Measurements from ENCODE around the gene ARL5A.

The ARL5A gene

GRCh38 chr2:151770995-151771394 lies 57.2 kb downstream of the ARL5A start:
- ATAC-seq (no peak), DNase-seq (no peak)
- H3K27ac Mint-ChIP-seq: no peak overlapping the region
- H3K4me3 Mint-ChIP-seq: no peak overlapping the region
- no peaks in the 10 kb centered on the region for H3K4me1 Mint-ChIP-seq
- no peaks in the 10 kb centered on the region for H3K27me3 Mint-ChIP-seq
- peaks cover 8 to 10% of the 10 kb centered on the region in 2 donors for H3K9me3 Mint-ChIP-seq

GRCh38 chr2:151769606-151770005 lies 58.6 kb downstream of the ARL5A start:
- ATAC-seq (no peak), DNase-seq (no peak)
- no peak overlapping the region for H3K27ac Mint-ChIP-seq
- H3K27me3 Mint-ChIP-seq: no peaks in the 10 kb centered on the region
- H3K4me1 Mint-ChIP-seq: no peaks in the 10 kb centered on the region
- H3K9me3 Mint-ChIP-seq: peaks cover 8 to 10% of the 10 kb centered on the region in 2 donors
- no peak overlapping the region for H3K4me3 Mint-ChIP-seq

DNA sequence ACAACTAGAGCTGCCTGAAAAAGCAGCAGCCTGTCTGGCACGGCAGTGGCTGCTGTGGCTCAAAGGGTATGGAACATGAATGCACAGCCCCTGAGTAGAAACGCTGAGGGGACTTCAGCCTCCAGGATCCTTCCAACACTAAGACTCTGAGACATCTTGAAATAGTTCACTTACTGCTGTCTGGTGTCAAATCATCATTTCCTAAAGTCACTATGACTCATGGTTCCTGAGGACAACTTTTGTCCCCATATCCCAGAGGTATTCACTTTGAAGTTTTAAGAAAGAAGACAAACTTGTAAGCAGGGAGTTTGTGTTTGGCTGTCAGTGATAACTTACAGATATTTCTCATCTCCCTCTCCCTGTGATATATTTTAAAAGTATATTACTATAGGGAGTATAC lies 60.7 kb downstream of the ARL5A start:
- ATAC-seq (no peak), DNase-seq (no peak)
- Mint-ChIP-seq H3K4me1 (no peaks in the 10 kb centered on the region), H3K27me3 (no peaks in the 10 kb centered on the region), H3K9me3 (peaks cover 8 to 10% of the 10 kb centered on the region in 2 donors), H3K27ac (no peak overlapping the region), H3K4me3 (no peak overlapping the region)

- H3K27ac Mint-ChIP-seq: no peak overlapping the region
- no peaks in the 10 kb centered on the region for H3K27me3 Mint-ChIP-seq
- DNase-seq: peak in 1 of 2 donors; percentile 12
- no peaks in the 10 kb centered on the region for H3K4me1 Mint-ChIP-seq
- peak; percentile 74 for ATAC-seq
- H3K9me3 Mint-ChIP-seq: peaks cover 8 to 10% of the 10 kb centered on the region in 2 donors
- H3K4me3 Mint-ChIP-seq: no peak overlapping the region
These were observed 61.6 kb downstream of the ARL5A start for GRCh38 chr2:151766437-151767153.

- no peaks in the 10 kb centered on the region for H3K27me3 Mint-ChIP-seq
- H3K4me1 Mint-ChIP-seq: no peaks in the 10 kb centered on the region
- H3K27ac Mint-ChIP-seq: no peak overlapping the region
- DNase-seq (no peak), ATAC-seq (peak; percentile 12)
- H3K4me3 Mint-ChIP-seq: no peak overlapping the region
- peaks cover 8 to 10% of the 10 kb centered on the region in 2 donors for H3K9me3 Mint-ChIP-seq
These were observed 62.3 kb downstream of the ARL5A start for GRCh38 chr2:151765760-151766410.

GRCh38 chr2:151762694-151763093 lies 65.5 kb downstream of the ARL5A start:
- H3K27ac Mint-ChIP-seq: no peak overlapping the region
- H3K9me3 Mint-ChIP-seq: no peaks in the 10 kb centered on the region
- DNase-seq: no peak
- ATAC-seq: no peak
- no peaks in the 10 kb centered on the region for H3K4me1 Mint-ChIP-seq
- no peak overlapping the region for H3K4me3 Mint-ChIP-seq
- no peaks in the 10 kb centered on the region for H3K27me3 Mint-ChIP-seq

DNA sequence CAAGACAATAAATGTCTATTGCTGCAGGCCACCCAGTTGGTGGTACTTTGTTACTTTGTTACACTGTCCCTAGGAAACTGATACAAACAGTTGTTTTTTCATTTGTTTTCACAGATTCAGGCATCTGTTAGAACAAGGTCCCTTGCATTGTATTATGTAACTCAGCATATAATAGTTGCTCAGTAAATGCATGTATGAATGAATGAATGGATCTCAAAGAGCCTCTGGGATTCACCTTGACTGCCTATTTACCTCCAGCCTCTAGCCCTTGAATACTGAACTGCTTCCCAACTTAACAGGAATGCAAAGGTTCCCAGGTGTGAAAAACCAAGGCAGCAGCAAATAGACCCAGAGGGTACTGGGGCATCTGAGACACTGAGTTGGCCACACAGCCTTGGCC lies 66.5 kb downstream of the ARL5A start:
- H3K4me1 Mint-ChIP-seq: no peaks in the 10 kb centered on the region

GRCh38 chr2:151761193-151761592 lies 67.0 kb downstream of the ARL5A start:
- H3K9me3 Mint-ChIP-seq: no peaks in the 10 kb centered on the region
- H3K27ac Mint-ChIP-seq: no peak overlapping the region
- ATAC-seq (no peak), DNase-seq (no peak)
- H3K27me3 Mint-ChIP-seq: no peaks in the 10 kb centered on the region
- H3K4me1 Mint-ChIP-seq: no peaks in the 10 kb centered on the region
- no peak overlapping the region for H3K4me3 Mint-ChIP-seq

More for the DNA sequence above, 66.5 kb downstream of the ARL5A start:
- Mint-ChIP-seq H3K27me3 (no peaks in the 10 kb centered on the region), H3K4me3 (no peak overlapping the region), H3K27ac (no peak overlapping the region), H3K9me3 (no peaks in the 10 kb centered on the region)
- no peak for DNase-seq
- ATAC-seq: no peak

DNA sequence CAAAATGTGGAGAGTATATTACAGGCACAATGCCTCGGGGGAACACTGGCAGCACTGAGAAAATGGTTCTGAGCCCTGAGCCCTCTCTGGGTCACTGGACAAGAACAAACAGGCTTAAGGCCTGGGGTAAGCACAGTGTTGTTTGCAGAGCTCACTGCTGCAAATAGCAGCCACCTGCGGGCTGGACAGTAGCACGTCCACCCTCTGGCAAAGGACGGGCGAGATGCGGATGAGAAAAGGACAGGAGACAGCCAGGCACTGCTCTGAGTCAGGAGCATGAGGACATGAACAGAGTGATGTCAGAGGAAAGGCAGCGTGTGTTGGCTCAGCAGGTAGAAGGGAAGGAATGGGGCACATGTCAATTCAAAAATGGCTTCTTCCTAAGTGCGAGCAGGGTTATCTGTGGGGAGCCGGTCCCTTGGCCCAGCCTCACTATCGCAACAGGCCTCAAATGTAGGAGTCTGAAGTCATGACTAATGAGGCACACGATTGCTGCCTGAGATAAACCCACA lies 68.0 kb downstream of the ARL5A start:
- no peak for DNase-seq
- peak overlapping the region; percentile 3 for H3K27ac Mint-ChIP-seq
- no peaks in the 10 kb centered on the region for H3K4me1 Mint-ChIP-seq
- no peaks in the 10 kb centered on the region for H3K9me3 Mint-ChIP-seq
- H3K27me3 Mint-ChIP-seq: no peaks in the 10 kb centered on the region
- no peak for ATAC-seq
- no peak overlapping the region for H3K4me3 Mint-ChIP-seq

GRCh38 chr2:151758744-151759143 lies 69.5 kb downstream of the ARL5A start:
- Mint-ChIP-seq H3K27ac (no peak overlapping the region), H3K4me3 (no peak overlapping the region)
- no peak for ATAC-seq

GRCh38 chr2:151757861-151758260 lies 70.4 kb downstream of the ARL5A start:
- ATAC-seq (no peak), DNase-seq (no peak)
- H3K27me3 Mint-ChIP-seq: no peaks in the 10 kb centered on the region
- H3K4me3 Mint-ChIP-seq: no peak overlapping the region
- H3K9me3 Mint-ChIP-seq: no peaks in the 10 kb centered on the region
- no peak overlapping the region for H3K27ac Mint-ChIP-seq
- H3K4me1 Mint-ChIP-seq: no peaks in the 10 kb centered on the region

More at GRCh38 chr2:151758744-151759143, 69.5 kb downstream of the ARL5A start:
- no peaks in the 10 kb centered on the region for H3K27me3 Mint-ChIP-seq
- no peaks in the 10 kb centered on the region for H3K4me1 Mint-ChIP-seq
- H3K9me3 Mint-ChIP-seq: no peaks in the 10 kb centered on the region
- no peak for DNase-seq

DNA sequence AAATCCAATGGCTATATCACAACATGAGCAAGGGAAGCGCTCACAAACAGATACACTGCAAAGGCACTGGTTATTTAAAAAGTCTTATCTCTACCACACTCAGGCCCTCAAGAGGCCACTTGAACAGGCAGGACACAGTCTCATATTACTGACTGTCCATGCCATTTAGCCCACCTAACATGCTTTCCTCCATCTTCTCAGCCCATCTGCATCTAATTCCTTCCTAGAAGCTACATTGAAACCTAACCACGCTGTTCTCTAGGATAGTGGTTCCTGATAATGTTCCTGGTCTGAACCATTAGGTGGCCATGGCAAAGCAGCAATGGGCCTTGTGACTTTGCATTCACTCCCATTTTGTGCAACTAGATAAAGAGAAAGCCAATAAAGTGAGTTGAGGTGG lies 71.4 kb downstream of the ARL5A start:
- no peak for ATAC-seq
- H3K4me1 Mint-ChIP-seq: no peaks in the 10 kb centered on the region

GRCh38 chr2:151754253-151754897 lies 73.8 kb downstream of the ARL5A start:
- Mint-ChIP-seq H3K27ac (no peak overlapping the region), H3K4me1 (no peaks in the 10 kb centered on the region), H3K27me3 (no peaks in the 10 kb centered on the region), H3K9me3 (no peaks in the 10 kb centered on the region), H3K4me3 (no peak overlapping the region)
- DNase-seq: no peak
- no peak for ATAC-seq

More for the DNA sequence above, 71.4 kb downstream of the ARL5A start:
- no peak for DNase-seq
- no peaks in the 10 kb centered on the region for H3K9me3 Mint-ChIP-seq
- no peak overlapping the region for H3K27ac Mint-ChIP-seq
- H3K4me3 Mint-ChIP-seq: no peak overlapping the region
- no peaks in the 10 kb centered on the region for H3K27me3 Mint-ChIP-seq

GRCh38 chr2:151753540-151753939 lies 74.7 kb downstream of the ARL5A start:
- ATAC-seq: no peak
- no peak overlapping the region for H3K4me3 Mint-ChIP-seq
- no peaks in the 10 kb centered on the region for H3K4me1 Mint-ChIP-seq
- DNase-seq: no peak
- no peaks in the 10 kb centered on the region for H3K27me3 Mint-ChIP-seq
- no peak overlapping the region for H3K27ac Mint-ChIP-seq
- H3K9me3 Mint-ChIP-seq: no peaks in the 10 kb centered on the region
